ENCODE results near the gene NUDT14. TPM values are rescaled to one million over a fixed set of nuclear protein-coding genes. Genes with fewer than 3 reads are reported as not detected.

The NUDT14 gene
- total RNA-seq, 1 experiment from 2014 or later, result 26.1 TPM

GRCh38 chr14:105201156-105201924 is 20.2 kb upstream of the NUDT14 start:
- TF ChIP-seq CTCF (IDR thresholded peaks at IDR 0.05; ENCODE audit: unreplicated experiment), result no peak
- no TSS peak for BruUV-seq (replicated peaks)
- ChIA-PET POLR2A (interaction anchor here (1.1 kb wide), 1 partner anchor 151 kb away, joined by 3 read pairs; no protein-coding TSS in a partner anchor), CTCF (interaction anchor here (0.7 to 4.0 kb wide), 8 partner anchors 7 to 112 kb away, joined by 3 to 12 read pairs (median 4); partner anchors contain the start of gene BTBD6)
- Mint-ChIP-seq H3K9me3 (ENCODE audit: unreplicated experiment) (no peaks in the 10 kb centered on the region), H3K4me3 (ENCODE audit: unreplicated experiment) (no peak overlapping the region), H3K27ac (ENCODE audit: low read depth, unreplicated experiment) (no peak overlapping the region), H3K4me1 (ENCODE audit: insufficient read depth, unreplicated experiment) (peaks cover 16% of the 10 kb centered on the region), H3K36me3 (ENCODE audit: insufficient read depth, unreplicated experiment) (peaks cover 13% of the 10 kb centered on the region), H3K27me3 (ENCODE audit: insufficient read depth, unreplicated experiment) (peaks cover 34% of the 10 kb centered on the region)
- no peak for DNase-seq (ENCODE audit: unreplicated experiment)
- intact Hi-C loops (cut with micrococcal nuclease), result no loop called here

- intact Hi-C loops (cut with micrococcal nuclease), result no loop called here
- H3K4me1 Mint-ChIP-seq (ENCODE audit: insufficient read depth, unreplicated experiment), result peaks cover 16% of the 10 kb centered on the region
Measured at GRCh38 chr14:105200641-105201040, 19.5 kb upstream of the NUDT14 start.

GRCh38 chr14:105200074-105200473 is 19.0 kb upstream of the NUDT14 start:
- peaks cover 44% of the 10 kb centered on the region for H3K27me3 Mint-ChIP-seq (ENCODE audit: insufficient read depth, unreplicated experiment)
- no peaks in the 10 kb centered on the region for H3K9me3 Mint-ChIP-seq (ENCODE audit: unreplicated experiment)
- CTCF ChIA-PET, result no interaction called here
- H3K36me3 Mint-ChIP-seq (ENCODE audit: insufficient read depth, unreplicated experiment), result peaks cover 13% of the 10 kb centered on the region
- no peak overlapping the region for H3K27ac Mint-ChIP-seq (ENCODE audit: low read depth, unreplicated experiment)
- TF ChIP-seq CTCF (IDR thresholded peaks at IDR 0.05; ENCODE audit: unreplicated experiment), result no peak
- H3K4me1 Mint-ChIP-seq (ENCODE audit: insufficient read depth, unreplicated experiment), result peaks cover 16% of the 10 kb centered on the region
- POLR2A ChIA-PET, result no interaction called here
- no TSS peak for BruUV-seq (replicated peaks)
- intact Hi-C loops (cut with micrococcal nuclease), result no loop called here
- no peak for DNase-seq (ENCODE audit: unreplicated experiment)
- no peak overlapping the region for H3K4me3 Mint-ChIP-seq (ENCODE audit: unreplicated experiment)

More at GRCh38 chr14:105200641-105201040, 19.5 kb upstream of the NUDT14 start:
- peaks cover 13% of the 10 kb centered on the region for H3K36me3 Mint-ChIP-seq (ENCODE audit: insufficient read depth, unreplicated experiment)
- no peaks in the 10 kb centered on the region for H3K9me3 Mint-ChIP-seq (ENCODE audit: unreplicated experiment)
- BruUV-seq (replicated peaks), result no TSS peak
- H3K4me3 Mint-ChIP-seq (ENCODE audit: unreplicated experiment), result no peak overlapping the region
- no peak for TF ChIP-seq CTCF (IDR thresholded peaks at IDR 0.05; ENCODE audit: unreplicated experiment)
- DNase-seq (ENCODE audit: unreplicated experiment), result no peak
- ChIA-PET CTCF (interaction anchor here (0.6 to 1.6 kb wide), 5 partner anchors 11 to 139 kb away, joined by 3 to 7 read pairs (median 3); partner anchors contain the start of gene BTBD6), POLR2A (interaction anchor here (1.1 kb wide), 1 partner anchor 151 kb away, joined by 3 read pairs; no protein-coding TSS in a partner anchor)
- H3K27ac Mint-ChIP-seq (ENCODE audit: low read depth, unreplicated experiment), result no peak overlapping the region
- peaks cover 38% of the 10 kb centered on the region for H3K27me3 Mint-ChIP-seq (ENCODE audit: insufficient read depth, unreplicated experiment)

- peaks cover 17% of the 10 kb centered on the region for H3K4me1 Mint-ChIP-seq (ENCODE audit: insufficient read depth, unreplicated experiment)
- no peak for DNase-seq (ENCODE audit: unreplicated experiment)
- peaks cover 13% of the 10 kb centered on the region for H3K36me3 Mint-ChIP-seq (ENCODE audit: insufficient read depth, unreplicated experiment)
- CTCF ChIA-PET, result no interaction called here
- POLR2A ChIA-PET, result no interaction called here
- no TSS peak for BruUV-seq (replicated peaks)
- TF ChIP-seq CTCF (IDR thresholded peaks at IDR 0.05; ENCODE audit: unreplicated experiment), result no peak
- no peak overlapping the region for H3K27ac Mint-ChIP-seq (ENCODE audit: low read depth, unreplicated experiment)
- H3K4me3 Mint-ChIP-seq (ENCODE audit: unreplicated experiment), result no peak overlapping the region
- peaks cover 54% of the 10 kb centered on the region for H3K27me3 Mint-ChIP-seq (ENCODE audit: insufficient read depth, unreplicated experiment)
- H3K9me3 Mint-ChIP-seq (ENCODE audit: unreplicated experiment), result no peaks in the 10 kb centered on the region
- intact Hi-C loops (cut with micrococcal nuclease), result no loop called here
Measured at GRCh38 chr14:105199093-105199492, 18.0 kb upstream of the NUDT14 start.
